CD4-positive, alpha-beta T cell treated with Interferon gamma for 1 hour (primary cell): ENCODE data around the gene USP34.
"Not testable (repeated sequence)": the region's sequence is repeated elsewhere in the genome, so short reads cannot be mapped to it uniquely, and the experiment has no call there.

Experiments
- DNase-seq: peaks from one replicate; pipeline ENCODE4 v3.0.0-alpha.2; 2020

Gene USP34

GRCh38 chr2:61235716-61236115 is 235.2 kb downstream of the USP34 start:
- DNase-seq = no peak

GRCh38 chr2:61233581-61233980 is 237.3 kb downstream of the USP34 start:
- DNase-seq = no peak

- DNase-seq = no peak
Measured at GRCh38 chr2:61229936-61230335, 241.0 kb downstream of the USP34 start.

- no peak for DNase-seq
Measured at GRCh38 chr2:61222567-61222966, 248.3 kb downstream of the USP34 start.

- no peak for DNase-seq
Measured at GRCh38 chr2:61221819-61222218, 249.1 kb downstream of the USP34 start.

GRCh38 chr2:61220768-61221167 is 250.1 kb downstream of the USP34 start:
- DNase-seq = no peak

- DNase-seq = no peak
Measured at GRCh38 chr2:61218817-61219170, 252.1 kb downstream of the USP34 start.

GRCh38 chr2:61218076-61218816 is 252.6 kb downstream of the USP34 start:
- no peak for DNase-seq

GRCh38 chr2:61214171-61214570 is 256.7 kb downstream of the USP34 start:
- no peak for DNase-seq

GRCh38 chr2:61210332-61210981 is 260.4 kb downstream of the USP34 start:
- no peak for DNase-seq

- DNase-seq = no peak
Measured at GRCh38 chr2:61205132-61205531, 265.8 kb downstream of the USP34 start.

GRCh38 chr2:61196671-61197070 is 274.2 kb downstream of the USP34 start:
- no peak for DNase-seq

GRCh38 chr2:61194646-61195045 is 276.2 kb downstream of the USP34 start:
- DNase-seq = not testable (repeated sequence)

GRCh38 chr2:61193670-61194561 is 277.0 kb downstream of the USP34 start:
- no peak for DNase-seq

GRCh38 chr2:61187085-61187484 is 283.8 kb downstream of the USP34 start:
- no peak for DNase-seq

- DNase-seq = no peak
Measured at GRCh38 chr2:61185231-61185728, 285.6 kb downstream of the USP34 start.

- DNase-seq = no peak
Measured at GRCh38 chr2:61184263-61184662, 286.6 kb downstream of the USP34 start.

GRCh38 chr2:61183795-61184194 is 287.1 kb downstream of the USP34 start:
- no peak for DNase-seq

- no peak for DNase-seq
Measured at GRCh38 chr2:61182059-61182383, 288.9 kb downstream of the USP34 start.

GRCh38 chr2:61181382-61182058 is 289.4 kb downstream of the USP34 start:
- no peak for DNase-seq

GRCh38 chr2:61180686-61181085 is 290.2 kb downstream of the USP34 start:
- no peak for DNase-seq

- no peak for DNase-seq
Measured at GRCh38 chr2:61179701-61180639, 290.9 kb downstream of the USP34 start.
